GM19035 (cell line): ENCODE measurements around the gene CDON.

Experiments
- ATAC-seq: cut with Tn5 transposase; IDR thresholded peaks from one replicate; pipeline ENCODE4 v1.9.1; 2021; ENCODE audit not compliant: unreplicated experiment

CDON gene

GRCh38 chr11:126084608-126084912 is 21.9 kb upstream of the CDON start:
- no peak for ATAC-seq

DNA sequence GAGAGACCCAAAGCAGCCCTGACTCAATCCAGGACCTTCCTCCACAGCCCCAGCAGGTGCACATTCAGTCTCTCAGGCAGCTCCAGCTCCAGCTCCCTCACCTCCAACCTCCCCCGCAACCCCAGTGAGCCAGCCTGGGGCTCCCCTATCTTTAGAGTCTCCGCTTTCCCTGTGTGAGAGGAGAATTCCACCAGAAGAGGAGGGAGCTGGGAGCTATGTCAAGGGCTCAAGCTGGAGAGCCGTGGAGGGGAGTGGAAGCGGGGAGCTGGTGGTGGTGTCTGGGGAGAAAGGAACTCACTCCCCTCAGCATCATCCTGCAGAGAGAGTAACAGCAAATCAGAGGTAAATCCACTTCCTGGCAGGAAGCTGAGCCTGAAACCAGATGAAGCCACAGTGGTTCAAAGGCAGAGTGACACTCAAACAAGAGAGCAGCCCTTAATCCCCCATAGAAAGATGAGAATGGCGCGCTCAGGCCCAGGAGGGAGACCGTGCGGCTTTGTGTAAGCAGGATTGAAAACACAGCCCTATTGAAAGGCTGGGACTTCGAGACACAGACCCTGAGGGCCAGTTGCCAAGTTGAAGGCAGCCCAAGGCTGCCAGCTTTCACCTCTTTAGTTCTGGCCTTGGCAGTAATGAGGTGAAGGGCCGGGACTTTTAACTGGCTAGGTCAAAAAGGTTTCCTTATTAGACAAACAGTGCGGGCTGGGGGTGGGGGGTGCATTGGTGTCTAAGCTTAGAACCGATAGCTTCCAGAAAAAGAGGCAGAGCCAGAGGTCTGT is 21.4 kb upstream of the CDON start:
- no peak for ATAC-seq

DNA sequence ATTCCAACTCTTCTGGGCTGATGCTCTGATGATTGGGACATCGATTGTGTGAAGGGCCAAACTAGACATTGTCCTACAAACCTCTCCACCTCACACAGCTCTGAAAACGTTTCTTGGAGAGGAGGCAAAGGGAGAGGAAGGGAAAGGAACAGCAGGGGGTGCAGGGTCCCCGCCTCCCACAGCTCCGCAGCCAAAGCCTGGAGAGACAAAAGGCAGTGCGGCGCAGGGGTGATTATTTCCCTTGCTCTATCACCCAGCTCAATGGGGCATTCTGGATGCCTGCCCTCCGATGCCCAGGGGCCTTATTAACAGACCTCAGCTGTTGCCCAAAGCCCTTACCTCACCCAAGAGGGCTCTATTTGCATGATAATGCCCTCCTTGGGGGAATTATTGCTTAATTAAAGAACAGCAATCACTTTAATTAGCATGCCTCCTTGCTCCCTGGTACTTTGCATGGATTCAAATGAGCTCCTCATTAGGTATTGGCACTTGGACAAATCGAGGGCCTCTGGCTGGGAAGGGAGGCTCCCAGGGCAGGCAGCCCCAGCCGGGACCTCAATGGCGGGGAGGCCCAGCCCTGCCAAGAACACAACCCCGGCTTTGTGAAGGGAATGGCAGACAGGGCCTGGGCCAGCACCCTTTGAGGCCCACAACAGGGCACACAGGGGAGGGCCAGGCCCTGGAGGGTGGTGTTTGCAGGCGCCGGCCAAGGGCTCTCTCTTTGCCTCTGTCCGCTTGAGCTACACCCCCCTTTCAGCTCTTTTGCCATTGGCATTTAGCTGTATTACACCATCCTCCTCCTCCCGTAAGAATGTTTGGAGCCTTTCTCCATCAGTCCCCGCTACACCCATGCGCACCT is 19.8 kb upstream of the CDON start:
- no peak for ATAC-seq

- ATAC-seq = no peak
These were observed 19.2 kb upstream of the CDON start for GRCh38 chr11:126081915-126082250.

DNA sequence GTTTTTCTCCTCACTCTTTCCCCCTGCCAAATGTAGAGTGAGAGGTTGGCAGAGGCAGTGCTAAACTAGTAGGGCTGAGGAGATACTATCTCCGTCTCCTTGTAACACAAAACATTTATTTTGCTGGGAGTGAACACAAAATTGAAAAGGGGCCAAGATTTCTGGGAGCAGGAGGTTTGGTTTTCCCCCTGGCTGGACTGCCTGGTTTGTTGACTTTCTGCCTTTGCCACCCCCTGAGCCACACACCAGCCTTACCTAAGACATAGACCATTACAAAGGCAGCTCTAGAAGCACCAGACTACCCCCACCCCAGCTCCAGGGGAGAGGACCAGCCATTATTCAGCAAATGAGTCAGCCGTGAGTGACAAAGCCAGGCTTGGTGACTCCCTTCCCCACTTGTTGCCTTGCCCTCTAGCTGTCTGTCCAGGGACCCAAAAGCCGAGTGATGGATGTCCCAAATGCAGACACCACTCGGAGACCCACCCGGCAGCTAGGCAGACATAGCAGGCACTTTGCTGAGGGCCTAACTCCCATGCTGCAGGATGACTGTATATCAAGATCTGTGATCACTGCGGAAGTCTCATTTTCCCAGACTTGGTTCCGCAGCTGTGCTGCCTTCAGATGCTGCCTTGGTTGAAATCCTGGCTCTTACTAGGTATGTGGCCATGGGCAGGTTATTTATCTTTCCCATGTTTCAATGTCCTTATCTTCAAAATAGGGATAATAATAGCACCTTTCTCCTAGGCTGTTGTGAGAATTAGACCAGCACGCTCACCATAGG is 17.7 kb upstream of the CDON start:
- no peak for ATAC-seq

- ATAC-seq = no peak
These were observed 17.0 kb upstream of the CDON start for GRCh38 chr11:126079621-126080124.

DNA sequence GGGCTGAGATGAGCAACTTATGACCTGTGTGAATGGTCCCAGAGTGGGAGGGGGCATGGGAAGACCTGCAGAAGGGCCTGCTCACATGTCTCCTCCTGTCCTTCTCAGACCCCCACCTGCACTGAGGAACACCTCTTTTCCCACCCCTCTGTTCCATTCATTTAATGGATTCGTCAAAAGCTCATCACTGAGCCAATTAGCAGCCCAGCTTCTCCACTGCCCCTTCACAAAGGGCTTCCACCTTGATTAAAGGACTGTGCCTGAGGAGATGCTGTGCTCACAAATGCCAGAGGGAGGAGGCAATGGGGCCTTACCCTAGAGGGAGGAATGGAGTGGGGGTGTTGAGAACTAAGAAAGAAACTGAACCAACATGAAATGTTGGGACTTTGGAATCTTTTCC is 14.0 kb upstream of the CDON start:
- ATAC-seq = no peak

DNA sequence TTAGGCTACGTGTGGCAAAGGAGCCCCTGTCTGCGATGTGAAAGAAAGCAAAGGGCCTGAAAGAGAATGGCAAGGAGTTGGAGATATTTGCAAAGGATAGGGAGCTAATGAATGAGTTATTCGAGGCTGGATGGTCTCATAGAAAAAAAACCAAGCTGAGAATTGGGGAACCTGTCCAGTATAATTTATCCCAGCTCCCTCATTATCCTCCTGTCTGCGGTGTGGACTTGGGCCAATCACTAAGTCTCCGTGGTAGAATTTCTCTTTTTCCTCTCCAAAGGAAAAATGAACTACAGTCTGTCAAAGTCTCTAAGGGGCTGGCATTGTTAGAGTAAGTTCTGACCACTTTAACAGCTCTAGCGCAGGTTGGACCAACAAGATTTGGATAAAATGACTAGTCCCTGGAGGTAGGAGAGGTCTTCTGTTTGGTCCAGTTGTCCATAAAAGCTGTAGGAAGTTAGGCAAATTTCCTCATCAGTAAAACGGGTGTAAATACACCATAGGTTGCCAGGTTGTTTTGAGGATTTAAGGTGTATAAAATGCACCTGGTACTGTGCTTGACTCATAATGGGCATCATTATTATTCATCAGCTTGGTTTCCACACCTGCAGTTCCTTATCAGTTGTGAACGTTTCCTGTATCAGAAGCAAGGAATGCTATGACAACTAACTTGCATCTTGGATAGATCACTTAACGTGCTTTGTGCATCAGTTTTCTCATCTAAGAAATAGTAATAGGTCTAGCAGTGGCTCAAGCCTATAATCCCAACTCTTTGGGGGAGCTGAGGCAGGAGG is 10.3 kb upstream of the CDON start:
- ATAC-seq = no peak

- no peak for ATAC-seq
These were observed 9.6 kb upstream of the CDON start for GRCh38 chr11:126072141-126072741.

- no peak for ATAC-seq
These were observed 814 bp upstream of the CDON start for GRCh38 chr11:126063507-126063852.

GRCh38 chr11:126061707-126062678 is 673 bp downstream of the CDON start:
- ATAC-seq = no peak

- no peak for ATAC-seq
These were observed 1.9 kb downstream of the CDON start for GRCh38 chr11:126060757-126061171.

DNA sequence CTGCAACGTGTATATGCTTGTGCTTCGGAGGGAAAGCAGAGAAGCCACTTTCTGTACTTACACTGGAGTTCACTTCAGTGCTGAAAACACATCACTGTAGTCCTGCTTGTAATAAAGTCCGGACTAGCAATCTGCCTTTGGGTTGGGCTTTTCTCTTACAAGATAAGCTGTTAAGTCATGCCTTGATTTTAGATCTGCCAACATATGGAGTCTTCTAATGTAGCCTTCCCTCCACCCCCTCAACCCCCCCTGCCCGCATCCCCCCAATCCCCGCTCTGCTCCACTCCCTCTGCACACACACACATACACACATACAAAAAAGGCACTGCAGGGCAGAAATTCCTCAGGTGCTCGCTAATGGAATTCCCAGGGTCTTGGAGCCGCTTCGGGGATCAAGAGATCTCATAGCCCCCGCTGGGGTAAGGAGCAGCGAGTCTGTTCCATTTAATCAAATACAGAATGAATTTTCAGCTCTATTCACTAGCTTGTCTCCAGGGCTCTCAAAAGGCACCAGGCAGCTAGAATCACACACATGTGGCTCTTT is 3.4 kb downstream of the CDON start:
- ATAC-seq = no peak

DNA sequence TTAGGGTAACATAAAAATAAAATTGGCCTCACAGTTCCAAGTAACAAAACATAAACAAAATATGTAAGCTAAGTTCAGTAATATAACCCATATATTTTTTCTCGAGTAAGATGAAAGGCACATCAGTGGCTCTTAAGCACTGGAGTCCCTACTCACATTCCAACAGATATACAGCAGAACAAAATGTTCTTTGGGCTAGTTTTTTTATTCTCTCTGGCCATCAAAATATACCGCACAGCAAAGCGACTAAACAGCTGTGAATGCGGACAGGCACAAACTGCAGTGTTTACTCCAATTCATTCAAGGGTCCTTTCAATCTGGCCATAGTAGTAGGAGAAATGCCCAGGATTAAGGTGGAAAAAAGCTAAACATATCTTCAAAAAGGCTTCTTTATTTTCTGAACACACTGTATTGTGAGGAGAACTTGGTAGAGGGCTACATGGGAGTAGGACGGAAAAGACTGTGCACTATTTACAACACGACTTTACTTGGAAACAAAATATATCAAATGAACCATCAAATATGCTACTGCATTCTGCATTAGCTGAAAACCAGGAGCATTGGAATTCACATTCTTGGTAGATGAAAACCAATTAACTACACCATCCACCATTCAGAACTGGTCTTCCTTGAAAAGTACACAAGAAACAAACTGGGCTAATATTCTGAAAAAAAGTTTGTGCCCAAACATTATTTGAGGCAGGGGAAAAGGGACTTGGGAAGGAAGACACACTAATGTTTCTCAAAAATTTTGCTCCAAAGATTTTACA is 4.4 kb downstream of the CDON start:
- ATAC-seq = no peak

DNA sequence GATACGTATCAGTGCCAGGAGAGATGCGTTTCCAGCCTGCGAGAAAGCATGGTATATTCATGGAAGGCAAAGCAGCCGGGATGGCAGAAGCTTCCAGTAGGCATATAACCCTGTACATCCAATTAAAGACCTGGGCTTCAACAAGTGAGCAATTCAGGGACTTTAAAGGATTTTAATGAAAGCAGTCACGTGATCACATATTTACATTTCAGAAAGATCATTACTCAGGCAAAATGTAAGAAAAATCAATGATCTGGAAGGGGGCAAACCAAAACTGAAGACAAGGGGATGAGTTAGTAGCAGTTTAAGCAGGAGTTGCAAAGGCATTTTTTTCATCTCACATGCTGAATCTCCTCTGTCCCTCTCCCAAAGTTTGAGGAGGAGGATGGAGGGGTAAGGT is 7.8 kb downstream of the CDON start:
- ATAC-seq = no peak

DNA sequence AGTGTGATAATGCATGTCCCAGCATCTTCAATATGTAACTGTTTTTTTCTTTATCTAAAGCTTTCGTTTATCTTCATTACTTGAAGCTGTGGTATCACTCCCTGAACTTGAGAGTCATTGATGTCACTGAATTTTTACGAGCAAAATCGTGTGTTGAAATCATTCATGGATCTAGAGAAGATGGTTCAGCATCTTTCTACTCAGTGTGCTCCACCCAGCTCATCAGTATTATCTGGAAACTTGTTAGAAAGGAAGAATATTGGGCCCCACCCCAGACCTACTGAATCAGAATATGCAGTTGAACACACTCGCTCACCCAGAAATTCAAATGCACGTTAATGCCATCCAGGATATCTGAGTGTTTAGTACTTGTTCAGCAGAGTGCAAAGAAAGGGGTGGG is 8.3 kb downstream of the CDON start:
- no peak for ATAC-seq

DNA sequence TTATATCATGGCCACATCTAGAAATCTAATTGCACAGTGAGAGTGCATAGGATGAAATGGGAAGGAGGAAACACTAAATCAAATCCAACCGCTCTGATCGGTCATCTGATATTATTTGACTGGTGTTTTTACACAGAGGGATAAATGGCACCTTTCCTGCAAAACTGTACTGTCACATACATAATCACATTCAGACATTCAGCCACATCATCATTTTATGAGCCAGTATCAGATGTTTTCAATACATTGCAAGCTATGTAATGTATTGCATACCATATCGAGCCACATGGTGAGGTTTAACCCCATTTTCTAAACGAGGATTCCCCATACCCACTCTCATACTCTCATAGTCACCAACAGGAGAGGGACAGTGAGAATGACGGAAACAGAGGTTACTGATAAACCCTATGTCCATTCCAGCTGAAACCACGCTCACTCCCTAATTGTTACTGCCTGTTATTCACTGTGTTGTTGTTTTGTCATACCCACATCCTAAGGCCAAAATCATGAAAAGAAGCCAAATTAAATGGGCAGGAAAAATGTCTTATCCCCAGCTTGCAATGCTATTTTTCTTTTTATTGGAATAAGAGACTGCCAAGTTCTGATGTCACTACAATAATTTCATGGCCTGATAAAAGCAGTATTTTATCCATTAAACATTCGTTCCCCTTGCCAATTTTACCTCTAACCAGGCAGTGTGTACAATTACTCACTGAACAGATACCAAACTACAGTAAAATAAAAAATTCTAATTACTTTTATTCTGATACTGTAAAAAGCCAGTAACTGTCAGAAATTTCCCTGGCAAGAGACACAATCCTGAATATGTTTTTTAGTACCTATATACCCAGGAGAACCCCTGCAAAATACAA is 9.0 kb downstream of the CDON start:
- ATAC-seq = no peak
